LNCaP clone FGC (cell line): ENCODE results near the gene SACM1L.
"Not testable (repeated sequence)": the region's sequence is repeated elsewhere in the genome, so short reads cannot be mapped to it uniquely, and the experiment has no call there.

Experiments used
- DNase-seq: peaks from one replicate; pipeline ENCODE4 v3.0.0-alpha.2; 2011; ENCODE audit warnings: low read depth
- H3K4me3 ChIP-seq: 2 replicates; pipeline ENCODE4 v1.5.1; 2011; ENCODE audit warnings: mild to moderate bottlenecking, low read depth, low read length, control low read depth
- CTCF ChIP-seq: IDR thresholded peaks from 2 replicates; pipeline ENCODE4 v1.5.1; 2012; ENCODE audit warnings: mild to moderate bottlenecking; ENCODE audit not compliant: control insufficient read depth, insufficient read depth; ENCODE audit errors: extremely low read depth

SACM1L gene

DNA sequence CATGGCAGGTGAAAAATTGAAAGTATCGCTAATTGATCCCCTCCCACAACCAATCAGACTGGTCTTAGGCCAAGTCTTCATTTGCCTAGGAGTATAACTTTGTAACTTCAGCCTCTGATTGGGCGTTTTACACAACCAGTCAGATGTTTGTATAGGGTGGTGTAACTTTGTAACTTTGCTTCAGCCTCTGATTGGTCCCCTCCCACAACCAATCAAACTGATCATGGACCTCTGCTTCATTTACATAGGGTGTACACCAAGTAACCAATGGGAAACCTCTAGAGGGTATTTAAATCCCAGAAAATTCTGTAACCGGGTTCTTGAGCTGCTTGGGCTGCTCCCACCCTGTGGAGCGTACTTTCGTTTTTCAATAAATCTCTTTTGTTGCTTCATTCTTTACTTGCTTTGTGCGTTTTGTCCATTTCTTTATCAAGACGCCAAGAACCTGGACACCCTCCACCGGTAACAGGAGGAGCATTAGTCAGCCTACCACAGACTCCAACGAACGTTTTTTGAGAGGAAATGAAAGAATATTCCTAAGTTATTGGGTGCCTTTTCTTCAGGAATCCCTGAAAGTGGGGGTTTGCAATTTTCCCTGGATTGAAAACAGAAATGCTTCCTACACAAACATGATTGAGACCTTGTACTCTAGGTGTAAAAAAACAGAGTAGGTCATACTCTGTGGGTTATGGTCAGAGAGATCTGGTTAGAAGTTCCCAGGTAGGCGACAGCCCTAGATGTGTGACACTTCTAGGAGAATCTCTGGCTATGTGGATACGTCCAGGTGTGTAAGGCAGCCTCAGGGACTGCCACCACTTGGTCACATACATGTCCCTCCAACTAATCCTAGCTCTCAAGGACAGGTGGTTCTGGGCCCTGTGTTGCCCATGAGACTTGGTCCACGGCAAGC is 5.5 kb upstream of the SACM1L start:
- TF ChIP-seq CTCF: no peak
- DNase-seq: no peak
- H3K4me3 ChIP-seq: no peak overlapping the region

DNA sequence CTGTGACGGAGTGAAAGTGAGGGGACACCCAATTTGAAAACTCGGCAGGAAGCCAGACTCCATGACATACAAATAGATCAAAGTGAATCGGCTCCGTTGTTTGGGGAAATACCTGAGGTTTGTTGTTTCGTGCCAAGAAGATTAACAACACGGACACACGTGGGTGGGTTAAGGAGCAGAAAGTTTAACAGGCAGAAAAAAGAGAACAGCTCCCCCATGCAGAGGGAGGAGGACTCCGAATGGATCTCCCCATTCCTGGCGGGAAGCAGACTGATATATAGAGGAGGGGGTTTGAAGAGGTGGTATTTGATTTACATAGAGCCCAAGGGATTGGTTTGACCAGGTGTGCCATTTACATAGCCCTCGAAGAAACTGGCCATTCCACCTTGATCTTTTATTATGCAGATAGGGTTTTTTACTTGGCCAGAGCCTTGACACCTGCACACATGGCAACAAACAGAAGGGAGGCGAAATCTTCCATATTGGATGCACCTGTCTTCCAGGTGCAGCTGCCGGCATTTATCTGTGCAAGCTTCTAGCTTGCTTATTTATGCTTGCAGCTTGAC is 4.8 kb upstream of the SACM1L start:
- H3K4me3 ChIP-seq: no peak overlapping the region
- no peak for TF ChIP-seq CTCF
- DNase-seq: no peak

- DNase-seq, H3K4me3 ChIP-seq: not testable (repeated sequence)
Observed at GRCh38 chr3:45685722-45686121, 3.5 kb upstream of the SACM1L start.

DNA sequence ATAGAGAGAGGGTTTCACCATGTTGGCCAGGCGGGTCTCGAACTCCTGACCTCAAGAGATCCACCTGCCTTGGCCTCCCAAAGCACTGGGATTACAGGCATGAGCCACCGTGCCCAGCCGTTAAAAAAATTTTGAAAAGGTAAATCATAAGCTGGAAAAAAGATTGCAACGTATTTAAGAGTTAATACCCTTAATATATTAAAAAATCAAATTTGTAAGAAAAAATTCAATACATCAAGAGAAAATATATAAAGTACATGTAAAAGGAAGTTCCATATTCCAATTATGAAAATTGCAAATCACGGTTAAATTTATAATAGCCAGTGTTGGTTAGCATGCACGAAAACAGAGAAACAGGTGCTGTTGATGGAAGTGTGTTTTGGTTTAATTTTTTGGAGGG is 2.3 kb upstream of the SACM1L start:
- DNase-seq: no peak
- H3K4me3 ChIP-seq: no peak overlapping the region
- TF ChIP-seq CTCF: no peak

DNA sequence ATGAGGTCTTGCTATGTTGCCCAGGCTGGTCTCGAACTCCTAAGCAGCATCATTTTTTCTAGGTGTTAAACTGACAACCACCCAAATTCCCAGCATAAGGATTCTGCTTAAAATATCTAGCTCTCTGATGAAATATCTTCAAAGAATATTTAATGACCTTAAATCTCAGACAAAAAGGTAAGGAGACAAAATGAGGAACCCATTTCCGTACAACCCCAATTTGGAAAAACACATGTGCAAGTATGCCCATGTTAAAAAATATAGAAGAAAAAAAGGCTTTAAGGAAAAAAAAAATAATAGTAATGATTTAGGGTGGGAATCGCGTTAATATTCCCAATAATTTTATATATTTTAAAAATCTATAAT is 1.4 kb upstream of the SACM1L start:
- peak overlapping the region; percentile 70 for H3K4me3 ChIP-seq
- TF ChIP-seq CTCF: no peak
- DNase-seq: no peak

DNA sequence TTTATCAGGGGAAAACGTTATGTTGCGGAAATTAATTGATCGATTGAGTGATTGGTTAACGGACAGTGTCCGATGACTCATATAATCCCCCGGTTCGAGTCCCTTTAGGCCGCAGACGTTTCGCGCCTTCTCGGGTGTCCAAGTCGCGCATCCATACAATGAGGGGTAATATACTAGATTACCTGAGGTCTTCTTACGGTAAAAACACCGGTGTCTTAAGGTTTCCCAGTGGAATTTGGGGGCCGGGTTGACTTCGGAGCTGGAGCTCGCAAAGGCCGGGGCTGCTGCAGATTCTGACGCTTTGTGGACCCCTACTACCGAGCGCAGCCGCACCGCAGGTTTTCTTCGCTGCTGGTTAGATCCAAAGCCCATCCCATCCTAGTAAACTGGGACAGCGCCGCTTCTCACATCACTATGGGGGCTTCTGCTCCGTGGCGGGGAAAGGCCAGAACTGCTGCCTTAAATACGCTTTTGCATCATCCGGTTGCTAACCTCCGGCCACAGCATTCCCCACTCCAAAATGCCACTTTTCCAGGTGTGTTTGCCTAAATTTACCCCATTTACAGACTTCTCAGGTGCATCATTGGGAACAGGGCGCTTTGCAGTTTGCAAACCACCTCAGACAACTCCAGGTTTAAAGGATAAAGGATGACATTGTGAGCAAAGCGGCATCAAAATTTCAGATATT is 858 bp upstream of the SACM1L start:
- no peak for DNase-seq
- peak overlapping the region; percentile 70 for H3K4me3 ChIP-seq
- TF ChIP-seq CTCF: no peak

DNA sequence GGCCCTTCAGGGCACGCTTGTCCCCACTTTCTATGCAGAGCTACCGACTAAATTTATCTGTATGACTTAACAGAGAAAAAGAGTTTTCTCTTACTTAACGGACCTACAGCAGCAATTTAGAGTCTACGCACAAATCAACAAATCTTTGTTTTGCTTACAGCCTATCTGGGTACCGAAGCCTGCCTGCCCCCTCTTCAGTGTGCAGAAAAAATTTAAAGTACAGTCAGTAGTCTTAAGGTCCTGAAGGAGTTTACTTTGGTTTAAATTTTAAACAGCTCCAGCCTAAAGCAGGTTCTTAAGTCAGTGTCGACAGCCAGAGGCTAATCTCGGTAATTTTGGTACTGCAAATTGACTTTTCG is 570 bp downstream of the SACM1L start:
- TF ChIP-seq CTCF: no peak
- peak overlapping the region; percentile 70 for H3K4me3 ChIP-seq
- no peak for DNase-seq
